HG02970 (cell line): ENCODE data around the gene TSPAN2.
"Not testable (repeated sequence)": the region's sequence is repeated elsewhere in the genome, so short reads cannot be mapped to it uniquely, and the experiment has no call there.

Experiments used
- ATAC-seq: cut with Tn5 transposase; IDR thresholded peaks from one replicate; pipeline ENCODE4 v1.9.1; 2021; ENCODE audit warnings: mild to moderate bottlenecking, moderate library complexity, moderate number of reproducible peaks; ENCODE audit not compliant: unreplicated experiment, low FRiP score

The TSPAN2 gene

DNA sequence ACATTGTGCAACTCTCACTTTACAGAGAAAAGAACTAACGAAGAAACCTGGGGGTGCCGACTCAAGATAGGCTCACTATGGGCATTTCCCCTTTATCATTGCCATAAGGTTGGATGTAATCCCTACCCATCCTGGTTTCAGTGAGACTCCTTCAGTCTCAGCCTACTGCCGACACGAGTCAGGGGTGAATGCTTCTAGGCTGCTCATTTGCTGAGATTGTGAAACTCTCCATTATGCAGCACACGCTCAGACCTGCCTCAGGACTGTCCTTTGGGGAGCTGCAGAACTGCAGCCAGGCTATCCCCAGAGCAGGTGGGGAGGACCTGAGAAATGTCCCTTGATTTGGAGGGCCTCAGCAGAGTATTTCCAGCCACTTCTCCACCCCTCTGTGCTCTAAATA lies 37.5 kb downstream of the TSPAN2 start:
- ATAC-seq, result no peak

DNA sequence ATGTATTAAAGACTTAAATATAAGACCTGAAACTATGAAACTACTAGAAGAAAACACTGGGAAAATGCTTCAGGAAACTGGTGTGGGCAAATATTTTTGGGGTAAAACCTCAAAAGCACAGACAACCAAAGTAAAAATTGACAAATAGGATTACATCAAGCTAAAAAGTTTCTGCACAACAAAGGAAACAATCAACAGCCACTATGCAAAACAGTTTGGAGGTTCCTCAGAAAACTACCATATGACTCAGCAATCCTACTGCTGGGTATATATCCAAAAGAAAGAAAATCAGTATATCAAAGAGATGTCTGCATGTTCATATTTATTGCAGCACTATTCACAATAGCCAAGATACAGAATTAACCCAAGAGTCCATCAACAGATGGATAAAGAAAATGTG lies 42.6 kb downstream of the TSPAN2 start:
- no peak for ATAC-seq

DNA sequence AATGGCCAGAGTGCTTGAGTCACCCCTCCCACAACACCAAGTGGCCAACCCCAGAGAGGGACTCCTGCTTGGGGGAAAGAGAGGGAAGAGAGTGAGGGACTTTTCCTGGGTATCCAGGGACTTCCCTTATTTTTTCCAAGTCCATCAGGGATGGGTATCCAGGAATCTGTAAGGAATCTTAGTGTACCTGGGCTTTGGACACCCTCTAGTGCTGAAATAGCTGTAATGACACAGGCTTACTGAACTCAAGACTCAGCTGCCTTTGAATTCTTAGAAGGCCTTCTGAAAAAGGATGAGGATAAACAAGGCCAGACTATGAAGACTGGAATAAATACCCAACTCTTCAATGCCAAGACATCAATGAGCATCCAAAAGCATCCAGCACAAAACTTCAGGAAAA lies 47.6 kb downstream of the TSPAN2 start:
- ATAC-seq, result no peak

DNA sequence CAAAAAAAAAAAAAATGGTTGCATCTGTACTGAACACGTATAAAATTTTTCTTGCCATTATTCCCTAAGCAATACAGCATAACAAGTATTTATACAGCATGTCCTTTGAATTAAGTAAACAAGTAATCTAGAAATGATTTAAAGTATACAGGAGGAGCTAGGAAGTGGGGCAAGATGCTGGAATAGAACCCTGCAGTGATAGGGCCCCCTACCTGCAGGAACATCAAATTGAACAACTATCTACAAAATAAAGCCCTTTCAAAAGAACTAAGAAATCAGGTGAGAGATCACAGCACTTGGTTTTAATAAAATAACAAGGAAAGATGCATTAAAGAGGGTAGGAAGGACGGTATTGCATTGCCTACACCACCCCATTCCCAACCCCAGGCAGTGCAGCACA lies 48.8 kb downstream of the TSPAN2 start:
- no peak for ATAC-seq

DNA sequence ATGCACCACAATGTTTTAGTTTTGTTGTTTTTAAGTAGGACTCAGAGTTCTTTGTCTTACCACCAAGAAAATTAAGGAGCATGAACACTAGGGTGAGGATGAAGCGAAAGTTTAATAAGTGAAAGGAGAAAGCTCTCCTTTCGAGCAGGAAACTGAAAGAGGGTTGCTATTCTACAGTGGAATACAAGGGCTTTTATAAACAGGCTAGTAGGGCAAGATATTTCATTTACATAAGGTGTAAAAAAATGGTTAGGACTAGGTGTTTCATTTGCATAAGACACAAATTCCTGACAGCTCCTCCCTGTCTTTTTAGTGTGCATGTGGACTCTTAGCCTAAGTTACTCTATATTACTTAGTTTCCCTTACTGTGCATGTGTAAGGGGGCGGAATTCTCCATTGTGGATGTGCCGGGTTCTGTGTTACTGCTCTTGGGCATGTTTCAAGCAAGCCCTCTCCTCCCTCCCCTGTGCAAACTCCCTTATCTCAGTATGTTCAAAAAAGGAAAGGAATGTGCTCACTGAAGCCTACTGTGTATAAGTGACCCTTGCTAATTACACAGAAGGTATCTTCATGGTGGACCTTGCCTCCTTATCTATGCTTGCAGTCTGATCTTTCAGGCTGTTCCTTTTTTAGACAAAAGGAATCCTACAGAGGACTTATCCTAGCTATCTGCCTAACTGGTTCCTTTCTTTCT lies 52.3 kb downstream of the TSPAN2 start:
- ATAC-seq, result no peak

DNA sequence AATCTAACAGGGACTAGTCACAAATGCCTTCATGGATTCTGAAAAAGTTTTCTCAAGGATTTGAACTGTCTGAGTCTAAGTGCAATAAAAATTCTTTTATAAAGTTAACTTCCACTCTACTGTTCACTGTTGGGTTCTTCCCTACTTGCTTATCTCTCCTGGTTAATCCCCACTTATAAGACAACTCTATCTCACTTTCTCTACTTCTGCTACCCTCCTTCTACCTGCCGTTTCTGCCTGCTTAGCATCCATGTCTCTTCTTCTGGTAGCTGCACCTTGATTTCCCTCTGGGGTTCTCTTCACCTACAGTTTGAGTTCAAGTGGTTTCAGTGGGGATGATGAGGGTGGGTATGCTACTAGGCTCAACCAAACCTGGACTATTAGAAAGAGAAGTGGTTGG lies 53.7 kb downstream of the TSPAN2 start:
- ATAC-seq, result no peak

DNA sequence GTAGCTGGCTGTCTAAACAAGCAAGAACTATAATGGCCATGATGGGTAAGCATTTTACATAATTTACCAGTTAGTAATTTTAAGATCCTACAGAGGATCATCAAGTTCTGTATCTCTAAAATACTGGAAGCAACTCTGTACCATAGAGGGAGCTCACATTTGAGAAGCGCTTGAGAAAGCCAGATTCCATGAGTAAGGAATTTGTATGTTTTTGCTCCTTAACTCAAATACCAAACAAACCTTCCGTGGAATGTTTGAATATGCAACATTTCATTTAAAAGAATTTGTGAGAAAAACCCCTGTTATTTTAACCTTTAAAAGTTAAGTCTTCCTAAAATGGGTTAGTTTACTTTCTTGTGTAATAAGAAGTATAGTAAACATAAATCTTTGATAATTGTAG lies 57.7 kb downstream of the TSPAN2 start:
- no peak for ATAC-seq

DNA sequence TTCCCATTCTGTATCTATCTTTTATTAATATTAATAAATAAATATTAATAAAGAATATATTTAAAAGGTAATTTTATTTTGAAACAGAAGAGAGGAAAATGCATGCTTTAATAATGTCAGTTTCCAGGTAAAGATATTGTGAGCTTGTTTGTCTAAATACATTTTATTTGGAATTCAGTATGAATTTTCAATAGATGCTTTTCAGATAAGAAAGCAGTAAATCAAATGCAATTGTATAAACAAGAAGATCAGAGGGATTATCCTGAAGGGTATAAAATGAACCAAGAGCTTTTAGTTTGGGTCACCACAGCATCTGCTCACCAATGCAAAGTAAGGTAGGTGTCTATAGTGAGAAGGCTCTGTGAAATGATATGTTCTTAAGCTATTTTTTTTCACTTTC lies 59.8 kb downstream of the TSPAN2 start, which contains the start of gene TSHB:
Gene TSHB, plus strand, starts transcription at position 301 of the 400 bp plus-strand sequence. CDS start 3,537 bp downstream, outside the sequence.
- no peak for ATAC-seq

DNA sequence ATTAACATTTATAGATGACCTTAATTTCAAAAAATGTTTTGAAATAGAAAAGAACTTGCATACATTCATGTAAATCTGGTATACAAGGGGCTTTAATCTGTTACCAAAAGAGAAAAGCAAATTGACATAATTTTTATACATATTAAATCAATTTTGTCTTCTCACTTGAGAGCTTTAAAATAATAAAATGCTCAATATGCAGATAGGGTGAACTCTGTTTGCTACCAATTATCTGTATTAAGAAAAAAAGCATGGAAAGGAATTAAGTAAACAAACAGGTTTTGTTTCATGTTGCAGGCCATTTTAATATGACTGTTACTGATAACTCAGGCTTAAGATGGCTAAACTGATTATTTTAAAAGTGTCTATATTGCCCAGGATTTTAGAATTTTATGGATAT lies 65.7 kb downstream of the TSPAN2 start:
- no peak for ATAC-seq

DNA sequence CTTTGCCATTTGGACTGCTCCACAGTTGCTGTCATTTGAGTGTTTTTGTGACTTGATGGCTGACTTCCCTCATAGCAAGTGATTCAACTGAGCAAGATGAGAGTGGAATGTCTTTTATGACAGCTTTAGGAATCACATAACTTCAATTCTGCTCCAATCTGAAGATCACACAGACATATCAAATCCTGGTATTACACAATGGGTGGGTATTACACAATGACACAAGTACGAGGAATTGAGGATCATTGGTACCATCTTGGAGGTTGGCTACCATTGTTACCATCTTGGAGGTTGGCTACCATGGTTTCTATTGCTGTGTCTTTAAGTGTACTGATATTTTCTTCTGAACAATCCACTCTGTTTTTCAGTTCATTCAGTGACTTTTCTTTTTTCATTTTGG lies 68.2 kb downstream of the TSPAN2 start:
- no peak for ATAC-seq

DNA sequence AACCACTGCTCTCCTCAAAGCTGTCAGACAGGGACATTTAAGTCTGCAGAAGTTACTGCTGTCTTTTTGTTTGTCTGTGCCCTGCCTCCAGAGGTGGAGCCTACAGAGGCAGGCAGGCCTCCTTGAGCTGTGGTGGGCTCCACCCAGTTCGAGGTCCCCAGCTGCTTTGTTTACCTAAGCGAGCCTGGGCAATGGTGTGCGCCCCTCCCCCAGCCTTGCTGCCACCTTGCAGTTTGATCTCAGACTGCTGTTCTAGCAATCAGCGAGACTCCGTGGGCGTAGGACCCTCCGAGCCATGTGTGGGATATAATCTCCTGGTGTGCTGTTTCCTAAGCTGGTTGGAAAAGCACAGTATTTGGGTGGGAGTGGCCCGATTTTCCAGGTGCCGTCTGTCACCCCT lies 69.8 kb downstream of the TSPAN2 start:
- ATAC-seq, result not testable (repeated sequence)

DNA sequence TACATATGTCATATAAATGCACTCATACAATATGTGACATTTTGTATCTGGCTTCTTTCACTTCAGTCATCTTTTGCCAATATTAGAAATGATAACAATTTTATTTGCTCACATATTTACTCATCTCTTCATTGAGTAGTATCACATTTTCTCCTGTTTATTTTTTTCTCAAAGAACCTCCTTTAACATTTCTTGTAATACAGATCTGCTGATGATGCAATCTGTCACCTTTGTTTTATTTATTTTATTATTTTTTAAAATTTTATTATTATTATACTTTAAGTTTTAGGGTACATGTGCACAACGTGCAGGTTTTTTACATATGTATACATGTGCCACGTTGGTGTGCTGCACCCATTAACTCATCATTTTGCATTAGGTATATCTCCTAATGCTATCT lies 75.5 kb downstream of the TSPAN2 start:
- no peak for ATAC-seq

DNA sequence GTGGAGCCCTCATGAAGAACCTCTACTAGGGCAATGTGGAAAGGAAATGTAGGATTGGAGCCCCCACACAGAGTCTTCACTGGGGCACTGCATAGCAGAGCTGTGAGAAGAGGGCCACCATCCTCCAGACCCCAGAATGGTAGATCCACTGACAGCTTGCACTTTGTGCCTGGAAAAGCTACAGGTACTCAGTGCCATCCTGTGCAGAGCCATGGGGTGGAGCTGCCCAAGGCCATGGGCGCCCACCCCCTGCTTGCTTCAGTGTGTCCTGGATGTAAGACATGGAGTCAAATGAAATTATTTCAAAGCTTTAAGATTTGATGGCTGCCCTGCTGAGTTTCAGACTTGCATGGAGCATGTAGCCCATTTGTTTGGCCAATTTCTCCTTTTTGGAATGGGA lies 76.9 kb downstream of the TSPAN2 start:
- ATAC-seq, result no peak

DNA sequence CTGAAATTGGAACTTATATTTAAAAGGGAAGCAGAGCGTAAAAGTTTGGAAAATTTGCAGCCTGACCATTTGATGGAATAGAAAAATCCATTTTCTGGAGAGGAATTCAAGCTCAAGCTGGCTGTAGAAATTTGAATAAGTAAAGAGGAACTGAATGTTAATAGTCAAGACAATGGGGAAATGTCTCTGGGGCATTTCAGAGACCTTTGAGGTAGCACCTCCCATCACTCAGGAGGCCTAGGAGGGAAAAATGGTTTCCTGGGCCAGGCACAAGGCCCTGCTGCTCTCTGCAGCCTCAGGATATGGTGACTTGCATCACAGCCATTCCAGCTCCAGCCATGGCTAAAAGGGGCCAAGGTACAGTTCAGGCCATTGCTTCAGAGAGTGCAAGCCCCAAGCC lies 77.3 kb downstream of the TSPAN2 start:
- no peak for ATAC-seq

DNA sequence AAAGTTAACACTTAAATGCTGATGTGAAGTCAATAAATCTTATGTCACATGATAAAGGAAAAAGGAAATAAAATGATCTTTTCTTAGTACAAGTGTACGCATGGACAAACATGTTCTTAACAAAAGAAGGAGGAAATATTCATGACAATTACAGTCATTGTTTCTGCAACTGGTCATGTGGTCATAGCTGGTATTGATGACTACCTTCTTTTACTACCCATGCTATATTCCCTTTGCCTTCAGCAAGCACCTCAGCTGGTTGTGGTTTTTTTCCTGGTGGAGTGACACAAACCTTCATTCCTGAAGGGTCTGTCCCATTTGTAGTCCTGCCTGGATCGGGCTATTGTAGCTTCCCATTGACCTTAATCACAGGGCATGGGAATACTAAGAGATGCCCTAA lies 83.1 kb downstream of the TSPAN2 start:
- no peak for ATAC-seq
